ENCODE data around the gene ZNF438.

ZNF438 gene

GRCh38 chr10:30894221-30894620 lies 137.4 kb downstream of the ZNF438 start:
- no peak for DNase-seq (ENCODE audit: extremely low read depth in 1 of 2, low read depth in 1 of 2)

- DNase-seq (ENCODE audit: extremely low read depth in 1 of 2, low read depth in 1 of 2) = no peak
Measured at GRCh38 chr10:30893208-30893607, 138.5 kb downstream of the ZNF438 start.

- no peak for DNase-seq (ENCODE audit: extremely low read depth in 1 of 2, low read depth in 1 of 2)
Measured at GRCh38 chr10:30887839-30888238, 143.8 kb downstream of the ZNF438 start.

GRCh38 chr10:30885423-30885822 lies 146.2 kb downstream of the ZNF438 start:
- no peak for DNase-seq (ENCODE audit: extremely low read depth in 1 of 2, low read depth in 1 of 2)

GRCh38 chr10:30883751-30884150 lies 147.9 kb downstream of the ZNF438 start:
- DNase-seq (ENCODE audit: extremely low read depth in 1 of 2, low read depth in 1 of 2) = no peak

GRCh38 chr10:30883116-30883515 lies 148.5 kb downstream of the ZNF438 start:
- DNase-seq (ENCODE audit: extremely low read depth in 1 of 2, low read depth in 1 of 2) = no peak

- no peak for DNase-seq (ENCODE audit: extremely low read depth in 1 of 2, low read depth in 1 of 2)
Measured at GRCh38 chr10:30882281-30882680, 149.4 kb downstream of the ZNF438 start.

- DNase-seq (ENCODE audit: extremely low read depth in 1 of 2, low read depth in 1 of 2) = no peak
Measured at GRCh38 chr10:30878920-30879319, 152.7 kb downstream of the ZNF438 start.

- DNase-seq (ENCODE audit: extremely low read depth in 1 of 2, low read depth in 1 of 2) = no peak
Measured at GRCh38 chr10:30877111-30877510, 154.6 kb downstream of the ZNF438 start.

- no peak for DNase-seq (ENCODE audit: extremely low read depth in 1 of 2, low read depth in 1 of 2)
Measured at GRCh38 chr10:30873411-30873810, 158.3 kb downstream of the ZNF438 start.

GRCh38 chr10:30870896-30871295 lies 160.8 kb downstream of the ZNF438 start:
- no peak for DNase-seq (ENCODE audit: extremely low read depth in 1 of 2, low read depth in 1 of 2)

GRCh38 chr10:30869566-30869965 lies 162.1 kb downstream of the ZNF438 start:
- DNase-seq (ENCODE audit: extremely low read depth in 1 of 2, low read depth in 1 of 2) = no peak

GRCh38 chr10:30868611-30869010 lies 163.1 kb downstream of the ZNF438 start:
- DNase-seq (ENCODE audit: extremely low read depth in 1 of 2, low read depth in 1 of 2) = no peak

- no peak for DNase-seq (ENCODE audit: extremely low read depth in 1 of 2, low read depth in 1 of 2)
Measured at GRCh38 chr10:30866896-30867295, 164.8 kb downstream of the ZNF438 start.

GRCh38 chr10:30865141-30865926 lies 166.3 kb downstream of the ZNF438 start:
- no peak for DNase-seq (ENCODE audit: extremely low read depth in 1 of 2, low read depth in 1 of 2)

GRCh38 chr10:30863516-30864210 lies 168.0 kb downstream of the ZNF438 start:
- DNase-seq (ENCODE audit: extremely low read depth in 1 of 2, low read depth in 1 of 2) = no peak

- DNase-seq (ENCODE audit: extremely low read depth in 1 of 2, low read depth in 1 of 2) = no peak
Measured at GRCh38 chr10:30862486-30862885, 169.2 kb downstream of the ZNF438 start.

- DNase-seq (ENCODE audit: extremely low read depth in 1 of 2, low read depth in 1 of 2) = no peak
Measured at GRCh38 chr10:30861976-30862375, 169.7 kb downstream of the ZNF438 start.

GRCh38 chr10:30861221-30861620 lies 170.4 kb downstream of the ZNF438 start:
- DNase-seq (ENCODE audit: extremely low read depth in 1 of 2, low read depth in 1 of 2) = no peak

- no peak for DNase-seq (ENCODE audit: extremely low read depth in 1 of 2, low read depth in 1 of 2)
Measured at GRCh38 chr10:30858499-30858898, 173.2 kb downstream of the ZNF438 start.

GRCh38 chr10:30857803-30858202 lies 173.9 kb downstream of the ZNF438 start:
- DNase-seq (ENCODE audit: extremely low read depth in 1 of 2, low read depth in 1 of 2) = no peak

GRCh38 chr10:30855131-30855530 lies 176.5 kb downstream of the ZNF438 start:
- no peak for DNase-seq (ENCODE audit: extremely low read depth in 1 of 2, low read depth in 1 of 2)
